Measurements from ENCODE around the gene BMPR1B.

DNA sequence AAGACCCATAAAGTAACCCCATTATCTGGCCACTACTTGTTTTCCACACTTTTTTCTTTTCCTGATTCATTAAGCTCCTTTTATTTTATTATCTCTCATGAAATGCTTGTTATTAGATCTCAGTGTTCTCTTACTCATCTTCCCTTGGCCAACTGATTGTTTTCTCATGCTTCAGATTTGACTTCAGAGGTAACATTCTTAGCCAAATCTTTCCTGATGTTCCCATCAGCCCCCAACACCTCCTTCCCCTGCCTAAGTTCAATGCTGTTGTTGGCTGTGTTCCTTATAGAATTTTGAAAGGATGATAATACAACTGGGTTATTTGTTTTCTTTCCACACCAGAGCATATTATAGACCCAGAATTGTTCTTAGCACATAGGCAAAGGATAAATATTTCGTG lies 75.6 kb downstream of the BMPR1B start:
- TF ChIP-seq POLR2AphosphoS5 (IDR thresholded peaks at IDR 0.05; ENCODE audit: low read depth, low read length) (no peak), POLR2A (IDR thresholded peaks at IDR 0.05; ENCODE audit: low read depth, low read length) (no peak), TAF1 (IDR thresholded peaks at IDR 0.05; ENCODE audit: low read depth, low read length) (no peak), SPI1 (IDR thresholded peaks at IDR 0.05; ENCODE audit: low read depth, low read length) (no peak), PAX5 (IDR thresholded peaks at IDR 0.05; ENCODE audit: insufficient read depth, low read length, severe bottlenecking) (no peak)

All from GM12891 (cell line).